Stimulated activated CD4-positive, alpha-beta T cell treated with anti-CD3 and anti-CD28 coated beads, TNF-alpha, amount 100 ng/mL, for 24 hours (primary cell): ENCODE data around the gene SPTBN4.
"Not testable (repeated sequence)": the region's sequence is repeated elsewhere in the genome, so short reads cannot be mapped to it uniquely, and the experiment has no call there.

Experiments used
- DNase-seq, 3 experiments: peaks; one replicate each; pipeline ENCODE4 v3.0.0-alpha.2; 2020; ENCODE audit warnings: low read depth in 3 of 3

Gene SPTBN4

GRCh38 chr19:40528533-40529092, 61.8 kb downstream of the SPTBN4 start:
- no peak for DNase-seq

GRCh38 chr19:40529093-40529954, 62.5 kb downstream of the SPTBN4 start:
- DNase-seq = peak; percentile 77 to 83 (median 80)

GRCh38 chr19:40530091-40530901, 63.5 kb downstream of the SPTBN4 start:
- DNase-seq = no peak

- DNase-seq = no peak
Observed at GRCh38 chr19:40533508-40533907, 66.7 kb downstream of the SPTBN4 start.

- DNase-seq = no peak
Observed at GRCh38 chr19:40534148-40534547, 67.3 kb downstream of the SPTBN4 start.

- no peak for DNase-seq
Observed at GRCh38 chr19:40539070-40539469, 72.3 kb downstream of the SPTBN4 start.

- no peak for DNase-seq
Observed at GRCh38 chr19:40542202-40542859, 75.5 kb downstream of the SPTBN4 start.

- no peak for DNase-seq
Observed at GRCh38 chr19:40543029-40543597, 76.3 kb downstream of the SPTBN4 start.

GRCh38 chr19:40546153-40546841, 79.5 kb downstream of the SPTBN4 start:
- not testable (repeated sequence) for DNase-seq

- DNase-seq = not testable (repeated sequence)
Observed at GRCh38 chr19:40547190-40547589, 80.4 kb downstream of the SPTBN4 start.

GRCh38 chr19:40547836-40548235, 81.0 kb downstream of the SPTBN4 start:
- DNase-seq = no peak

- DNase-seq = peak; percentile 51 to 77 (median 57)
Observed at GRCh38 chr19:40549007-40549708, 82.4 kb downstream of the SPTBN4 start.

- no peak for DNase-seq
Observed at GRCh38 chr19:40550951-40551350, 84.2 kb downstream of the SPTBN4 start.

GRCh38 chr19:40552848-40553247, 86.0 kb downstream of the SPTBN4 start:
- no peak for DNase-seq

GRCh38 chr19:40553885-40554857, 87.4 kb downstream of the SPTBN4 start:
- no peak for DNase-seq

- no peak for DNase-seq
Observed at GRCh38 chr19:40555978-40556689, 89.3 kb downstream of the SPTBN4 start.

- DNase-seq = no peak
Observed at GRCh38 chr19:40556953-40557530, 90.2 kb downstream of the SPTBN4 start.

- DNase-seq = no peak
Observed at GRCh38 chr19:40559394-40559793, 92.6 kb downstream of the SPTBN4 start.
